Loucy (cell line): ENCODE data around the gene CRYBB3.

Source experiments
- CTCF ChIP-seq: fragments of 200-600 bp; sonication (generic); conservative IDR thresholded peaks from 2 replicates; pipeline ENCODE4 v1.5.1; 2014; ENCODE audit warnings: mild to moderate bottlenecking, antibody characterized with exemption, low read length
- EZH2phosphoT487 ChIP-seq: fragments of 200-600 bp; IDR thresholded peaks from 2 replicates; pipeline ENCODE4 v1.6.1; 2018; ENCODE audit warnings: antibody characterized with exemption, mild to moderate bottlenecking, moderate library complexity, borderline replicate concordance

- TF ChIP-seq CTCF (no peak), EZH2phosphoT487 (no peak)
These were observed 32.6 kb downstream of the CRYBB3 start for GRCh38 chr22:25232301-25232700.
